Tibial nerve (tissue), 4 donors: ENCODE data around the gene C10orf67. TPM values are rescaled to one million over a fixed set of nuclear protein-coding genes. Genes with fewer than 3 reads are reported as not detected.

ENCODE experiments used
- DNase-seq, 2 donors: peaks; one replicate each; pipeline ENCODE4 v3.0.0-alpha.2; 2019; ENCODE audit warnings: low spot score in 2 of 2
- H3K27ac ChIP-seq, 4 donors: fragments of 200-600 bp; sonication (generic) in 3 of 4; one replicate each; pipeline ENCODE4 v1.5.1; 2017 to 2019; ENCODE audit warnings: mild to moderate bottlenecking in 1 of 4
- H3K27me3 ChIP-seq, 2 donors: fragments of 200-600 bp; sonication (generic) in 1 of 2; one replicate each; pipeline versions ENCODE4 v1.5.1 to v1.6.0; 2017 to 2019
- H3K36me3 ChIP-seq, 3 donors: fragments of 200-600 bp; sonication (generic); one replicate each; pipeline ENCODE4 v1.5.1; 2018 to 2019
- H3K4me1 ChIP-seq, 4 donors: fragments of 200-600 bp; sonication (generic) in 3 of 4; one replicate each; pipeline ENCODE4 v1.5.1; 2017 to 2019
- H3K4me3 ChIP-seq, 4 donors: fragments of 200-600 bp; sonication (generic) in 3 of 4; one replicate each; pipeline ENCODE4 v1.5.1; 2017 to 2019; ENCODE audit warnings: mild to moderate bottlenecking in 1 of 4, moderate library complexity in 1 of 4
- H3K9me3 ChIP-seq, 4 donors: fragments of 200-600 bp; sonication (generic) in 3 of 4; one replicate each; pipeline ENCODE4 v1.5.1; 2017 to 2019
- EP300 ChIP-seq, 2 donors: sonication (generic); formaldehyde crosslinking; IDR thresholded peaks; one replicate each; pipeline ENCODE4 v1.6.1; 2017; ENCODE audit warnings: antibody characterized with exemption in 2 of 2, mild to moderate bottlenecking in 1 of 2
- POLR2A ChIP-seq, 2 donors: fragments of 450-650 bp; IDR thresholded peaks; one replicate each; pipeline ENCODE4 v1.6.1; 2017; ENCODE audit warnings: antibody characterized with exemption in 2 of 2, mild to moderate bottlenecking in 2 of 2, moderate library complexity in 2 of 2
- WGBS, 2 donors: methylation state at CpG; one replicate each; pipeline ENCODE4 v1.1.5; 2018; 5-methylcytosine and 5-hydroxymethylcytosine counted together
- total RNA-seq, 4 donors: library from RNA; depleted of rRNA; stranded (reverse); fragments of >200 nt; gene quantifications; one replicate each; pipeline ENCODE4 v1.1.0, GENCODE V29; 2016
- TF ChIP-seq, protein P1 (sequence below), 5 experiments: fragments of 200-600 bp in 3 of 5; fragments of 450-650 bp in 2 of 5; sonication (generic) in 3 of 5; IDR thresholded peaks; one replicate each; pipeline ENCODE4 v1.5.1; 2016 to 2019; ENCODE audit warnings: antibody characterized with exemption in 5 of 5, mild to moderate bottlenecking in 3 of 5, moderate library complexity in 2 of 5

Gene C10orf67
- total RNA-seq, 4 donors from 2014 or later = 0.30 to 1.6 (median 0.64) TPM

DNA sequence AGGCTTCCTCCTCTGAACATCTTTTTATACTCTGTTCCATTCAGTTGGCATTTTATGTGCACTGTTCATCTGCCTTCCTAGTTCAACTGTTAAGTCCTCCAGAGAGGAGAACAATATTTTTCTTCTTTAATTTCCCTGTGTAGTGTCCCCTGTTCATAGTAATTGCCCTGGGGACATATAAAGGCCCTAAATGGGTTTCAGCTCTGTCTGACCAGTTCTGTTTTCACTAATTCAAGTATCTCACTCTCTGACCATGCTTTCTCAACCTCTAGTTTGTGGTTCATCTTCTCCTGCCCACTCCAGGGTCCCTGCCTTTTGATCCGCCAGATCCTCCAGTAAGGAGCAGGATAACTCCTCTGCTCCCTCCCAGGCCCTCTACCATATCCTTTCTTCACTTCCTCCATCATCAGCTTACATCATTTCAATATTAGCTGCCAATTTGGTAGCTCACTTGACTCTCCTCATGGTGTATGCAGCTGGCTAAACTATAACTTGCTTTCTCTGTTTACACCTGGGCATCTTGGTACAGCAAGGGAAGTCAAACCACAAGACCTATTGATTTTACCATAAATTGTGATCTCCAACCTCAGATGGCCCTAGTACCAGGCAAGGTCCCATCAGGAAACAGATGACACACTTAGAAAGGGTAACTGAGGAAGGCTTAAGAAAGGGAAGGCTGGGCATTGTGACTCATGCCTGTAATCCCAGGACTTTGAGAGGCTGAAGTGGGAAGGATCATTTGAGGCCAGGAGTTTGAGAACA is 17.7 kb upstream of the C10orf67 start:
- no peak for TF ChIP-seq POLR2A (IDR thresholded peaks at IDR 0.05)
- no peak for TF ChIP-seq EP300 (IDR thresholded peaks at IDR 0.05)
- Histone ChIP-seq H3K9me3 (no peaks in the 10 kb centered on the region), H3K36me3 (no peaks in the 10 kb centered on the region), H3K27me3 (no peaks in the 10 kb centered on the region), H3K4me1 (no peaks in the 10 kb centered on the region), H3K4me3 (no peak overlapping the region), H3K27ac (no peak overlapping the region)
- 90 to 94% methylated on average over 1 of the region's 1 CpG for WGBS, 2 donors
- DNase-seq = no peak

DNA sequence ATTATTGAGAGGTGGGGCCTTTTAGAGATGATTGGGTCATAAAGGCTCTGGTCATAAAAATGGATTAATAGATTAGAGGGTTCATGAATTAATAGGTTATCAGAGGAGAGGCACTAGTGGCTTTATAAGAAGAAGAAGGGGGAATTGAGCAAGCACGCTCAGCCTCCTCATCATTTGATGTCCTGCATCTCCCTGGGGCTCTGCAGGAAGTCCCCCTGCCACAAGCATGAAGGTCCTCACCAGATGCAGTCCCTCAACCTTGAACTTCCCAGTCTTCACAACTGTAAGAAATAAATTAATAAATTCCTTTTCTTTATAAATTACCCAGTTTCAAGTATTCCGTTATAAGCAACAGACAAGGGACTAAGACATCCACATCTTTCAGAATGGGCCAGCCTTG is 17.1 kb upstream of the C10orf67 start:
- no peaks in the 10 kb centered on the region for H3K9me3 ChIP-seq
- WGBS, 2 donors = 86 to 92% methylated on average over 2 of the region's 2 CpGs
- no peak for DNase-seq
- no peak overlapping the region for H3K4me3 ChIP-seq
- H3K4me1 ChIP-seq = no peaks in the 10 kb centered on the region
- H3K27ac ChIP-seq = no peak overlapping the region
- no peak for TF ChIP-seq EP300 (IDR thresholded peaks at IDR 0.05)
- TF ChIP-seq, protein P1, sequence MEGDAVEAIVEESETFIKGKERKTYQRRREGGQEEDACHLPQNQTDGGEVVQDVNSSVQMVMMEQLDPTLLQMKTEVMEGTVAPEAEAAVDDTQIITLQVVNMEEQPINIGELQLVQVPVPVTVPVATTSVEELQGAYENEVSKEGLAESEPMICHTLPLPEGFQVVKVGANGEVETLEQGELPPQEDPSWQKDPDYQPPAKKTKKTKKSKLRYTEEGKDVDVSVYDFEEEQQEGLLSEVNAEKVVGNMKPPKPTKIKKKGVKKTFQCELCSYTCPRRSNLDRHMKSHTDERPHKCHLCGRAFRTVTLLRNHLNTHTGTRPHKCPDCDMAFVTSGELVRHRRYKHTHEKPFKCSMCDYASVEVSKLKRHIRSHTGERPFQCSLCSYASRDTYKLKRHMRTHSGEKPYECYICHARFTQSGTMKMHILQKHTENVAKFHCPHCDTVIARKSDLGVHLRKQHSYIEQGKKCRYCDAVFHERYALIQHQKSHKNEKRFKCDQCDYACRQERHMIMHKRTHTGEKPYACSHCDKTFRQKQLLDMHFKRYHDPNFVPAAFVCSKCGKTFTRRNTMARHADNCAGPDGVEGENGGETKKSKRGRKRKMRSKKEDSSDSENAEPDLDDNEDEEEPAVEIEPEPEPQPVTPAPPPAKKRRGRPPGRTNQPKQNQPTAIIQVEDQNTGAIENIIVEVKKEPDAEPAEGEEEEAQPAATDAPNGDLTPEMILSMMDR (IDR thresholded peaks at IDR 0.05) = no peak
- TF ChIP-seq POLR2A (IDR thresholded peaks at IDR 0.05) = no peak
- H3K27me3 ChIP-seq = no peaks in the 10 kb centered on the region
- H3K36me3 ChIP-seq = no peaks in the 10 kb centered on the region

DNA sequence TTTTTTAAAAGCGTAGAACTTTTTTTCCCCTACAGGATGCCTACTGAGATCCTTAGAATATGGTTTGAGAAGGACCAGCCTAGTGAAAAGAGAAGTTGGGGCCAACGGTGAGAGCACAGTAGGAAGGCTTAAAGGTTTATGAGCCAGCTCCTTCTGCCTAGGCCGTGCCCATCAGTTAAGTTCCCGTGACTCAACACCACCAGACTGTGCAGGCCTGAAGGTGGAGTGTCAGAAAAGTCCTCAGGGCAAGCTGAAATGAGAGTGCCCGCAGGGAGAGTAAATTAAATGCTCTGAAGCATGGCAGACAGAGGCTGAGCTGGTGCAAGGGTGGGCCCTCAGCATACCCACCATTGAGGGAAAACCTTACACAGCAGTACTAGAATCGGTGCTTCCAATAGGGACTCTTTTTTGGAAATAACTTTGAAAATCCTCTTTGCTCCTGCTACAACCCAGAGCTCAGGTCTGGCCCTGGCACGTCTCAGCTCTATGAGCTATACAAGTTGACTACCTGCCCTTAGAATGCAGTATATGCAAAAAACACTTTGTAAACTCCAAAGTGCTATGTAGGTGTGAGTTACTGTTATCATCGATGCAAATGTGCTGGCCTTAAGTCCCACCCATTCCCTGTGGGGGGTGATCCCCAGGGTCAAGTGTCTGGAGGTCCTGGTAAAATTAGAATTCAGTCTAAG is 15.2 kb upstream of the C10orf67 start:
- WGBS, 2 donors = 77 to 89% methylated on average over 8 of the region's 8 CpGs
- Histone ChIP-seq H3K36me3 (no peaks in the 10 kb centered on the region), H3K4me1 (no peaks in the 10 kb centered on the region), H3K9me3 (no peaks in the 10 kb centered on the region), H3K27ac (no peak overlapping the region), H3K4me3 (no peak overlapping the region), H3K27me3 (no peaks in the 10 kb centered on the region)
- no peak for DNase-seq
- TF ChIP-seq, protein P1 (IDR thresholded peaks at IDR 0.05) = no peak
- TF ChIP-seq POLR2A (IDR thresholded peaks at IDR 0.05) = no peak
- TF ChIP-seq EP300 (IDR thresholded peaks at IDR 0.05) = no peak

DNA sequence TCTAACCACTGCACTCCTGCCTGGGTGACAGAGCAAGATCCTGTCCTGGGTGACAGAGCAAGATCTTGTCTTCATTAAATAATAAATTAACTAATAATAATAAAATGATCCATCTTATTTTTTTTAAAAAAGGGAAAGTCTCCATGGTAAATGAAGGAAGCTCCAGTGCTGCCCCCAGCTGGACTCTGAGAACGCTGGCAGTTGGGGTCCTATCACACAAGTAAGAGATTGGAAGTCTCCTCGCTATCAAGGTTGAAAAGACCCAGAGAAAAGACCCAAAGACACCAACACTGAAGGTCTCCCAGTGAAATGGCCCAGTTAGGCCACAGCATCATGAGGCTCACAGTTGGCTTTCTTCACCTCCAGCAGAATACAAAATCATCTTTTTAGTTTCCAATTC is 13.8 kb upstream of the C10orf67 start:
- no peak for DNase-seq
- Histone ChIP-seq H3K4me3 (no peak overlapping the region), H3K9me3 (no peaks in the 10 kb centered on the region), H3K27ac (no peak overlapping the region), H3K36me3 (no peaks in the 10 kb centered on the region), H3K27me3 (no peaks in the 10 kb centered on the region), H3K4me1 (no peaks in the 10 kb centered on the region)
- 67 to 71% methylated on average over 2 of the region's 2 CpGs for WGBS, 2 donors
- TF ChIP-seq POLR2A (IDR thresholded peaks at IDR 0.05) = no peak
- TF ChIP-seq, protein P1 (IDR thresholded peaks at IDR 0.05) = peak in 1 of 5 experiments; percentile 10

DNA sequence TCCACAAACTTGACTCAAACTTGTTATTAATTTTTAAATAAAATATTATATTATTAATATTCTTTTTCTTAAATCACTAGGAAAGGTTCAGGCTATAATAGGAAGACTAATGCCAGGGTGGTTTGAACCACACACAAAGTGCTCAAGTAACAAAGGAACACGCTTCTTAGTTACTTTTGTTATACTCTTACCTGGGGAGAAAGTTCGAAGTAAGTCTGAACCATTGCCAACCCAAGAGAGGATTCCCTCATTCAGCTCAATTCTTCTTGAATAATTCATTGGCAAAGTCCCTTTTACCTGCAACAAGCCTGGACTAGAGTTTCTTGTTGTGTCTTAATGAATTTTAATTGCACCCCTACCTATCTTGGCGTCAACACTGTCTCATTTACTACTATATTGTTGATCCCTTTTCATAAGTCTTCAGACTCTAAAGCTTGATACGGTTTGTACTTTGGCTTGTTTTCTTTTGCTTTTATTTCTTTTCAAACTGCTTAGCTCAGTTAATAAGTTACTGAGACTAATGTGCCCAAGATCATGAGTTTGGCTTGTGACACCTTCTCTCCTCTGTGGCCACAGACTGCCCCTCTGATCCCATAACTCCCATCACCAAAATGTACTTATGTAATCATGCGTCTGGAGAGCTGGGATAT is 10.2 kb upstream of the C10orf67 start:
- Histone ChIP-seq H3K4me3 (no peak overlapping the region), H3K27ac (no peak overlapping the region), H3K9me3 (no peaks in the 10 kb centered on the region), H3K36me3 (no peaks in the 10 kb centered on the region), H3K4me1 (no peaks in the 10 kb centered on the region), H3K27me3 (no peaks in the 10 kb centered on the region)
- TF ChIP-seq, protein P1 (IDR thresholded peaks at IDR 0.05) = no peak
- TF ChIP-seq POLR2A (IDR thresholded peaks at IDR 0.05) (no peak), EP300 (IDR thresholded peaks at IDR 0.05) (no peak)
- no peak for DNase-seq
- WGBS, 2 donors = 72 to 81% methylated on average over 5 of the region's 5 CpGs
